ENCODE measurements around the gene C10orf90.

DNA sequence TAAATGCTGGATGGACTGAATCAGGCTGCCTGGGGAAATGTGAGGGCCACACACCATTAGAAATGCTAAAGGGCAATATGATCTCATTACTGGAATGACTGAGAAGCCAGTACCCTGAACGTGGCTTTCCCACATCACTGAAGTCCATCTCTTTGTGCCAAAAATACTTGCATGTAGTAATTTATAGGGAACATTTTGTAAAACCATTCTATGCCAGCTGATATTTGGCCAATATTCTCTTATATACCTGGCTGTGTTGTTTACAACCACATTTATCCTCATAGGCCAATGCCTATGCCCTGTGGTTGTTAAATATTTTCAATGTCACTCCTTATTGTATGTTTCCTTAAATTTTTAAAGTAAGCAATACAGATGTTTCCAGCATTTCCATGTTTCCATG is 111.6 kb downstream of the C10orf90 start:
- no peak for TF ChIP-seq FOXP2 (optimal IDR thresholded peaks at IDR 0.05; ENCODE audit: control extremely low read depth, extremely low read length, insufficient read depth)
- no peak for TF ChIP-seq POLR2AphosphoS5 (IDR thresholded peaks at IDR 0.05; ENCODE audit: borderline replicate concordance, low read depth, low read length)
- TF ChIP-seq EZH2 (IDR thresholded peaks at IDR 0.05) = no peak
